ACHN (cell line): ENCODE data around the gene FCRL2.

Experiments
- DNase-seq: peaks from one replicate; pipeline ENCODE4 v3.0.0-alpha.2; 2015
- in situ Hi-C: cut with HindIII; loops from 2 replicates; pipeline ENCODE4 v1.10.0; 2017; ENCODE audit warnings: low sequenced_read_pairs, low pct_ligation_motif_present, low pct_unique_long_range_greater_than_20kb

Gene FCRL2

GRCh38 chr1:157697781-157698569, 79.0 kb downstream of the FCRL2 start:
- in situ Hi-C loops = no loop called here
- DNase-seq = no peak

GRCh38 chr1:157696966-157697628, 79.8 kb downstream of the FCRL2 start:
- in situ Hi-C loops = no loop called here
- DNase-seq = no peak
